Erythroblast (primary cell): Measurements from ENCODE around the gene SBDS.

ENCODE experiments used
- GATA1 ChIP-seq: IDR thresholded peaks from 2 replicates; pipeline ENCODE4 v1.6.1; 2011; ENCODE audit warnings: low read depth, mild to moderate bottlenecking, control low read depth, low read length, moderate library complexity
- POLR2A ChIP-seq: IDR thresholded peaks from 2 replicates; pipeline ENCODE4 v1.6.1; 2011; ENCODE audit warnings: mild to moderate bottlenecking, low read length

DNA sequence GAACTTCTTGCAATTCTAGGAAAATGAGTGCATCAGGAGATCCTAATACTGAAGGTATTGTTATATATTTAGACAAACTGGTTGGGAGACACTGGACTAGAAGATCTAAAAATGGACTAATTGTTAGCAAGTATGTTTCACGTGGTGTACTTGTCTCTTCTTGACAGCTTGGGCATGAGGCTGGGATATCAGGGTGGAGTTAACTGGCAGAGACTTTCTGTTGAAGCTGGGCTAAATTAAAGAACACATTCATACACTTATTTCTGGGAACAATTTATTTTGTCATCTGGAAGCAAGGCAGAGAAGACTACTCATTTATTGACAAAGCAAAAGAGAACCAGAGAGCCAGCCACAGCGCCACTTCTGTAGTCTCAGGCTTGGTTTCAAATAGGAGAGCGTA, 27.1 kb upstream of the SBDS start:
- TF ChIP-seq GATA1 (no peak), POLR2A (no peak)
